Activated CD8-positive, alpha-beta memory T cell treated with anti-CD3 and anti-CD28 coated beads for 48 hours (primary cell): ENCODE results near the gene TSPY2.
"Not testable (repeated sequence)": the region's sequence is repeated elsewhere in the genome, so short reads cannot be mapped to it uniquely, and the experiment has no call there.

Source experiments
- DNase-seq, 3 experiments: peaks; one replicate each; pipeline ENCODE4 v3.0.0-alpha.2; 2020; ENCODE audit warnings: low read depth in 2 of 3, low spot score in 2 of 3

Gene TSPY2

GRCh38 chrY:6245923-6246322 is at the start of gene TSPY2:
Gene TSPY2, plus strand, starts transcription at chrY:6246223. Its CDS starts 46 bp downstream, at chrY:6246269.
- not testable (repeated sequence) for DNase-seq

GRCh38 chrY:6209565-6209964 is 36.5 kb upstream of the TSPY2 start:
- DNase-seq = not testable (repeated sequence)

GRCh38 chrY:6217045-6217444 is 29.0 kb upstream of the TSPY2 start:
- not testable (repeated sequence) for DNase-seq

- DNase-seq = not testable (repeated sequence)
Observed at GRCh38 chrY:6269839-6270238, 23.8 kb downstream of the TSPY2 start.
